GM18858 (cell line): ENCODE results near the gene SLC38A10.
"Not testable (repeated sequence)": the region's sequence is repeated elsewhere in the genome, so short reads cannot be mapped to it uniquely, and the experiment has no call there.

Source experiments
- ATAC-seq: cut with Tn5 transposase; IDR thresholded peaks from one replicate; pipeline ENCODE4 v1.9.1; 2021; ENCODE audit not compliant: unreplicated experiment

SLC38A10 gene

DNA sequence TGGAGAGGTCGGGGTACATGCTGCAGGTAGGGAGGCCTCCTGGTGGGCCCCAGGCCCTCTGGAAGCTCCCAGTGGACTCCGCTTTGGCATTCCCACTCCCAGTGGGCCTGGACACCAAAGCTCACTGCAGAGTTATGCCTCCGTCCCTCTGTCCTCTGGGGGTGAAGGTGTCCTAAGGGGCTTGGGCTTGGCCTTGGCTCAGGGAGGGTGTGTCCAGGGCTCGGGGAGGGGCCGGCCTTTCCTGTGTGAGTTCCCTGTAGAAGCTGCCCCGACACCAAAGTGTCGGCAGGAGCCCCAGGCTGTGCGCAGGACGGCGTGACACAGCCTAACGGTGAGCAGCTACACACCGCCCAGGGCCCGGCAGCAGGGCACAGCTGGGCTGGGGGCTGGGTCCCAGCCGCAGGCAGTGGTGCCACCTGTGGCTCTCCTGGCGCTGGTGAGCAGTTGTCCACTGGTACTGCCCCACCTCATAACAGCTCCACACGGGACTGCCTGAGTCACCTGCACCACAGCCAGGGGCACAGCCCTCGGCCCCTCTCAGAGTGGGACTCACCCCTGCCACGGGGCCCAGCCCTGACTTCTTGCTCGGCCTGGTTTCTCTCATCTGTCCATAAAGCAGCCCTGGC, 62.4 kb downstream of the SLC38A10 start:
- no peak for ATAC-seq

DNA sequence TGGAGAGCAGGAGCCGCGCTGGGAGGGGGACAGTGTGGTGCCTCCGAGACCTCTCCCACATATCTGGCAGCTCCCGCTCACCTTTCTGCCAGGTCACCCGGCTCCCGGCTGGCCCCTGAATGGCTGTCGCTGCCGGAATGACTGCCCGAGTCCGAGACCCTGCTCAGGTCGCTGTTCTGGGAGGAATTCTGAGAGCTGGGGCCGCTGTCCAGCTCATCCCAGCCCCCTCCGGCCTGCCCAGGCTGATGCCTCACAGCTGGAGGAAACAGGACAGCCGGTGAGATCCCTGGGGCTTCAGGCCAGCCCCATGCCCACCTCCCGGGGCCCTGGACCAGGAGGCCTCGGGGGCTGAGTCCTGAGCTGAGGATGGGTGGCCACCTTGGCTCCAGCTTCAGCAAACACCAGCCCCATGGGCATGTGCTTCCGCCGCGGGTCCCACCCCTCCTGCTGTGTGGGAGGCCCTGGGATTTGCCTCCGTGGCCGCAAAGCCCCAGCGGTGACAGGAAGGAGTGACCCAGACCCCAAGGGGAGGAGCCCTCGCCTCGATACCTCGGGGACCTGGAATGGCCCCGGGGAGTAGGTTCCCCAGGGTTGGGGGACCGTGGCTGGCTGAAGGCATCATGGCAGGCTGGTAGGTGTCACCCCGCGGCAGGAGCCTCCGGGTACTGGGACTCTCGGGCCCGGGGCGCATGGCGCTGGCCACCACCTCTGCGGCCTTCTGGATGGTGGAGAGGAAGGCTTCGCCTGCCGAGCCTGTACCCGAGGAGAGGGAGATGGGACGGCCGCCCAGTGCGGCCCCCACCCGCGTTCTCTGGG, 63.1 kb downstream of the SLC38A10 start:
- no peak for ATAC-seq

DNA sequence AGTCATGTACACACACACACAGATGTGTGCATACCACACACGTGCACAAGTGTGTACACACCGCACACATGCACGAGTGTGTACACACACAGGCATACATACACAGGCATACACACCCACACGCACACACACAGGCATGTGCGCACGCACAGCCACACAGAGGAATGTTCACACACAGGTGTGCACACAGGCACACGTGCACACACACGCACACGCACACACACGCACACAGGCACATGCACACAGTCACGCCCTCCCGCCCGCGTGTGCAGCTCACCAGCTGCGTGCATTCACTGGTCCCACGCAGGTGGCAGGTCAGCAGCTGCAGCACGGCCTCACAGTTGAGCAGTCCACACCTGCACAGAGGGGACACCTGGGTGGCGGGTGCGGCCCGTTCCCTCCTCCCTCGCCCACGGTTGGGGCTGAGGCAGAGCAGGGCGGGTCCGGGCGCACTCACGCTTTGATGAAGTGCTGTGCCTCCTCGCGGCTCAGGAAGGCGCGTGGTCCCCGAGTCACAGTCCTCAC, 63.9 kb downstream of the SLC38A10 start:
- ATAC-seq, result no peak

GRCh38 chr17:81230043-81230820, 64.9 kb downstream of the SLC38A10 start:
- no peak for ATAC-seq

DNA sequence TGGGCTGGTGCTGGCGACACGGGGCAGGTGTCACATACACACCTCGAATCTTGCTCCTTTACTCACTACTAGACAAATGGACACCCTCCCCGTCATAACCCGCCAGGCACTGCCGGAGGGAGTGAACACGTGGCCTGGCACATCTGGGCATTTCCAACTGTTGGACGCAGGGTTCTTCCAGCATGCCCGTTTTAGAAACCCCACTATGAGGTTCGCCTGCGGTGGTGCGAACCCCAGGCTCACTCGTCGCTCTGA, 65.5 kb downstream of the SLC38A10 start:
- no peak for ATAC-seq

- no peak for ATAC-seq
These were observed 66.1 kb downstream of the SLC38A10 start for GRCh38 chr17:81228834-81229665.

- ATAC-seq, result no peak
These were observed 66.7 kb downstream of the SLC38A10 start for GRCh38 chr17:81228420-81228819.

- not testable (repeated sequence) for ATAC-seq
These were observed 67.5 kb downstream of the SLC38A10 start for GRCh38 chr17:81227630-81228029.

GRCh38 chr17:81223762-81224130, 71.4 kb downstream of the SLC38A10 start:
- no peak for ATAC-seq

DNA sequence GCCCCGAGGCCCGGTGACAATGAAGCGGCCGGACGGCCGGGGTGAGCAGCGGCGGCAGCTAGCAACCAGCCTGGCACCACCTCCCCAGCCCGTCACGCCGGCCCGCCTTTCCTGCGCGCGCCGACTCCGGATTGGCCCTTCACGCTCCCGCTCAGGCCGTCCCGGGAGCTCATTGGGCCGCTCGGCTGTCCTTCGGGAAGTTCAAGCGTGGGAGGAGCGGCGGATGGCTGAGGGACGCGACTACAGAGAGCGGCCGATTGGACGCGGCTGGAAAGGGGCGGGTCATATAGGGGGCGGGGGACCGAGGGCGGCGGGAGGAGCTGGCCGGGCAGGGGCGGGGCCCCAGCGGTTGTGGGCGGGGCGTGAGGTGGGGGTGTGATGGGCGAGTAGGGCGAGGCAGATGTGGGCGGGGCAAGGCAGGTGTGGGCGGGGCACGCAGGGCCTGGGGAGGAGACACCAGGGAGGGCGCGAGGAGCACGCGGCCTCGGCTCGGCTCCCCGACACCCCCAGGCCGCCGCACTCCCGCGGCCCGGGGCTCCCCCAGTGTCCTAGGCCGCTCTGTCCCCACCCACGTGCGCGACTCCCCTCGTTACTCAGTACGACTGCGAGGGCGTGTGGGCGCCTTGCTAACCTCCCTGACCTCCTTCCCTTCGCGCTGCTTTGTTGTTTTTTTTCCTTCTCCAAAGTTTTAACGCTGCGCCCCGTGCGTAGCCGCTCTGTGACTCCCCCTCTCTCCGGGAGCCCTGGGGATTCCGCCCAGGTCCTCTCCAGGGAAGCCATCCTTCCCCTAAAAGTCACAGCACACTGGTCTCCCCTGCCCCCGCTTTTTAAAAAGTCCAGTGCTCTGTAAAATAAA, 72.0 kb downstream of the SLC38A10 start, which contains the start of gene CEP131:
Gene CEP131, minus strand, starts transcription at position 60 of the 856 bp plus-strand sequence. CDS start 2,909 bp downstream, outside the sequence.
- ATAC-seq, result peak; percentile 84

DNA sequence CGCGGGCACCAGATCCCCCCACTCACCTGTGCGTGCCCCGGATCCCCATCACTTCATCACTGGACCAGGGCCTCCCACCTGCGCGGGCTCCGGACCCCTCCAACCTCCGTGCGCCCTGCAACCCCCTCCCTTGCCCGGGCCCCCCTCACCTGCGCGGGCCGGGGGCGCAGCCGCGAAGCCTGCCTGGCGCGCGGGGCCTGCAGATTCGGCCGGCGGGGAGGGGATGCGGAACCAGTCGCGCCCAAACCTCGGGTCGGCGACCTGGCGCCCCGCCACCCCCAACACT, 72.5 kb downstream of the SLC38A10 start:
- ATAC-seq, result no peak

- ATAC-seq, result no peak
These were observed 73.1 kb downstream of the SLC38A10 start for GRCh38 chr17:81221842-81222619.

DNA sequence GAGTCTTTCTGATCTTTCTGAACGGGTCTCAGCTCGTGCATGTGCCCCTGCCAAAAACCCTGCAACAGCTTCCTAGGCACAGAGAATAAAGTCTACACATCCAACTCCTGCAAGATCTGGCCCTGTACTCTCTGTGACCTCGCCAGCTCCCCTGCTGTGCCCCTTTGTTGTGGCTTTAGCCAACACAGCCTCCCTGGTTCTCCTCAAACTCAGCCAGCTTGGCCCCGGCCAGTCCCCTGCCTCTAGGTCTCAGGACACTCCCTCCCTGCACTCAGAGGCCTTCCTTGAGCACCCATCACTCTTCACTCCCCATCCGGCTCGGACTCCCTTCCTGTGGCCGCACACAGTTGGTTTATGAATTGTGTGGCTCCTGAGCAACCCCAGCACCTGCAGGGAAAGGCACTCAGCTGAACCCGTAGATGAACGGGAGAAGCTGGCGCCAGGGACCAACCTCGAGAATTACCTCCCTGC, 73.7 kb downstream of the SLC38A10 start:
- ATAC-seq, result no peak

DNA sequence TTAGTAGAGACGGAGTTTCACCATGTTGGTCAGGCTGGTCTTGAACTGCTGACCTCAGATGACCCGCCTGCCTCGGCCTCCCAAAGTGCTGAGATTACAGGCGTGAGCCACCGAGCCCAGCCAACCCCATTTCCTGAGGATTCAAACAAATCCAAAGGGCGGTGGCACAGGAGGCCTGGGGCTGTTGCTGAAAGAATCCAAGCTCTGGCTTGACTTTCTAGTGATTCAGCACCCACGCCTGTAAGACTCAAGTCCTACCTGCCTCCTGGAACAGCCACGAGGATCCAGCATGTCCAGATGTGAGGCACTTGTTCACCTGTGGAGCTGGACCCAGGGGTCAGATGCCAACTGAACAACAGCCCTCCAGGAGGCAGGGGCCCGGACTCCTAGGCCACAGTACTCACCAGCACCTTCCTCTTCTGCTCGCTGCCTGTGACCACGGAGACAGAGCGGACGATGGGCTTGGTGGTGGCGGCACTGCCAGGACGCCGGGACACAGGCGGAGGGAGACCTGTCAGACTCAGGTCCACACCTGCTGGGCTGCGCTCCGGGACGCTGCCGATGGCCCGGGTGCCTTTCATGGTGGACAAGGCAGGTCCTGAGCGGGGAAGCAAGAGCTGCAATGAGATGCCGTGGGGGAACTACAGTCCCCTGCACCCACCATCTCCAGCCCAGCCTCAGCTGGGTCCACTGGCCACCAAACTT, 75.5 kb downstream of the SLC38A10 start:
- no peak for ATAC-seq

DNA sequence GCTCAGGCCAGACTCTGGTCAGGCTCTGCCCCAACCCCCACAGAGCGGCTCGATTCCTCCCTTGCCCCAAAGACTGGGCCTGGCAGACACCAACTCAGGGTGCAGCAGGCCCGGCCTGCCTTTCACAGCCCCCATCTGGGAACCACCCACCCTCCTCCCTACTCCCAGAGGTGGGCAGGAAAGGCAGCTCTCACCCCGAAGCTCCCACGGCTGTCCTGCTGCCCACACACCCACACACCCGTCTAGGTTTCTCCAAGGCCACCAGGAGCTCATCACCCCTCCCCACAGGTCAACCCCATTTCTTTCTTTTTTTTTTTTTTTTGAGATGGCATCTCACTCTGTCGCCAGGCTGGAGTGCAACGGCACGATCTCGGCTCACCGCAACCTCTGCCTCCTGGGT, 76.1 kb downstream of the SLC38A10 start:
- no peak for ATAC-seq

GRCh38 chr17:81218459-81218858, 76.6 kb downstream of the SLC38A10 start:
- ATAC-seq, result no peak

DNA sequence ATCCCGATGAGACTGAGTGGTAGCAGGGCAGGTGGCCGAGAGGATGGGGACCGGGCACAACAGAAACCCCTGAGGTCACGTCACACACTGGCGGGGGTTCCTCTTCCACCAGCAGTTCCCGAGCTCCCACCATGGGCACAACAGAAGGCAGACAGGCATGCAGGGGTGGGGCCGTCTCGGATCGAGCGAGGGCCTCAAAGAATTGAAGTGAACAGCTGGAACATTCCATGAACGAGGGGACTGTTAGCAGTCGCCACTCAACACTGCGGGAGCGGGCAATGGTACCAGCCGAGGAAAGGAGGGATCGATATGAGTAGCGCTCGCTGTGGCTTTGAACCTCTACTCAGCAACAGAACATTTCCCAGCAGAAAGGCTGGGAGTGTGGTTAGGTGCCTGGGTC, 77.6 kb downstream of the SLC38A10 start:
- ATAC-seq, result no peak

- ATAC-seq, result no peak
These were observed 81.1 kb downstream of the SLC38A10 start for GRCh38 chr17:81213978-81214377.

DNA sequence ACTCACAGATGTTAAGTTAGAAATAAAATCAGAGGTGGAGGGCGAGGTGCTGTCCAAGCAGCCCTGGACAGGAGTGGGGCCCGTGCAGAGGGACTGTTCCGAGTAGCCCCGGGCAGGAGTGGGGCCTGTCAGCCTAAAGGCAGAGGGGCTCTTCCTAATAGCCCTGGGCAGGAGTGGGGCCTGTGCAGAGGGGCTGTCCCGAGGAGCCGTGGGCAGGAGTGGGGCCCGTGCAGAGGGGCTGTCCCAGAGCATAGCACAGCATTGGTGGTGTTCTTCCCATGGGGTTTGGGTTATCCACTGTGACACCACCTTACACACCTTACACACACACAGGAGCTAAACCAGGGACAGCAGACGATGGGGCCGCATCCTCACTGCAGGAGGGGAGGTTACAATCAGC, 82.7 kb downstream of the SLC38A10 start:
- no peak for ATAC-seq
